ENCODE results near the gene BAIAP2L2.

Gene BAIAP2L2

GRCh38 chr22:38112381-38112780 lies 1.9 kb upstream of the BAIAP2L2 start:
- no peak for TF ChIP-seq CTCF (IDR thresholded peaks at IDR 0.05; ENCODE audit: insufficient read depth, low read length, poor library complexity, severe bottlenecking)
- H3K4me3 ChIP-seq (replicated peaks; ENCODE audit: low read depth, low read length), result no peak overlapping the region
- peaks cover 1% of the 10 kb centered on the region for H3K36me3 ChIP-seq (ENCODE audit: control insufficient read depth, insufficient read depth, low read length)
- no peaks in the 10 kb centered on the region for H3K27me3 ChIP-seq (replicated peaks; ENCODE audit: control insufficient read depth, insufficient read depth, low read length)
- no peak for DNase-seq (ENCODE audit: extremely low read depth, insufficient read length)

GRCh38 chr22:38111925-38112355 lies 1.5 kb upstream of the BAIAP2L2 start:
- H3K4me3 ChIP-seq (replicated peaks; ENCODE audit: low read depth, low read length), result no peak overlapping the region
- no peaks in the 10 kb centered on the region for H3K27me3 ChIP-seq (replicated peaks; ENCODE audit: control insufficient read depth, insufficient read depth, low read length)
- TF ChIP-seq CTCF (IDR thresholded peaks at IDR 0.05; ENCODE audit: insufficient read depth, low read length, poor library complexity, severe bottlenecking), result no peak
- peaks cover 1% of the 10 kb centered on the region for H3K36me3 ChIP-seq (ENCODE audit: control insufficient read depth, insufficient read depth, low read length)
- DNase-seq (ENCODE audit: extremely low read depth, insufficient read length), result no peak

- no peak for TF ChIP-seq CTCF (IDR thresholded peaks at IDR 0.05; ENCODE audit: insufficient read depth, low read length, poor library complexity, severe bottlenecking)
These were observed 674 bp upstream of the BAIAP2L2 start for GRCh38 chr22:38110863-38111852.

GRCh38 chr22:38109371-38110001 lies 998 bp downstream of the BAIAP2L2 start:
- Histone ChIP-seq H3K36me3 (ENCODE audit: control insufficient read depth, insufficient read depth, low read length) (peaks cover 1% of the 10 kb centered on the region; the same call in 1 of the 2 replicates), H3K4me3 (replicated peaks; ENCODE audit: low read depth, low read length) (no peak overlapping the region), H3K27me3 (replicated peaks; ENCODE audit: control insufficient read depth, insufficient read depth, low read length) (no peaks in the 10 kb centered on the region)
- no peak for DNase-seq (ENCODE audit: extremely low read depth, insufficient read length)
- TF ChIP-seq CTCF (IDR thresholded peaks at IDR 0.05; ENCODE audit: insufficient read depth, low read length, poor library complexity, severe bottlenecking), result no peak

More at GRCh38 chr22:38110863-38111852, 674 bp upstream of the BAIAP2L2 start:
- Histone ChIP-seq H3K27me3 (replicated peaks; ENCODE audit: control insufficient read depth, insufficient read depth, low read length) (no peaks in the 10 kb centered on the region), H3K4me3 (replicated peaks; ENCODE audit: low read depth, low read length) (no peak overlapping the region), H3K36me3 (ENCODE audit: control insufficient read depth, insufficient read depth, low read length) (peaks cover 1% of the 10 kb centered on the region)
- no peak for DNase-seq (ENCODE audit: extremely low read depth, insufficient read length)

- no peak for DNase-seq (ENCODE audit: extremely low read depth, insufficient read length)
- no peak for TF ChIP-seq CTCF (IDR thresholded peaks at IDR 0.05; ENCODE audit: insufficient read depth, low read length, poor library complexity, severe bottlenecking)
- peaks cover 1% of the 10 kb centered on the region; the same call in 1 of the 2 replicates for H3K36me3 ChIP-seq (ENCODE audit: control insufficient read depth, insufficient read depth, low read length)
- no peak overlapping the region for H3K4me3 ChIP-seq (replicated peaks; ENCODE audit: low read depth, low read length)
- H3K27me3 ChIP-seq (replicated peaks; ENCODE audit: control insufficient read depth, insufficient read depth, low read length), result no peaks in the 10 kb centered on the region
These were observed 1.7 kb downstream of the BAIAP2L2 start for GRCh38 chr22:38108561-38109319.
